Heart right ventricle (tissue), 16 donors: Measurements from ENCODE around the gene LHX4. TPM values are rescaled to one million over a fixed set of nuclear protein-coding genes. Genes with fewer than 3 reads are reported as not detected.
A peak's percentile ranks its signal among the peaks of the same experiment; 100 is the strongest.

ENCODE experiments used
- ATAC-seq, 8 donors: fragments of 200-7000 bp; cut with Tn5 transposase; one replicate each; pipeline ENCODE4 v1.9.1; 2020; ENCODE audit warnings: mild to moderate bottlenecking in 8 of 8, moderate library complexity in 8 of 8, moderate number of reproducible peaks in 1 of 8
- DNase-seq, 2 donors: peaks; one replicate each; pipeline ENCODE4 v3.0.0-alpha.2; 2020
- H3K27ac ChIP-seq, 10 donors: fragments of 200-600 bp; sonication (generic) in 2 of 10; one replicate each; pipeline versions ENCODE4 v1.5.0 to v1.8.0; 2020 to 2022; ENCODE audit warnings: mild to moderate bottlenecking in 3 of 10
- H3K27me3 ChIP-seq, 7 donors: fragments of 200-600 bp; one replicate each; pipeline ENCODE4 v1.8.0; 2021 to 2022; ENCODE audit warnings: mild to moderate bottlenecking in 2 of 7
- H3K36me3 ChIP-seq, 9 donors: fragments of 200-600 bp; sonication (generic) in 1 of 9; one replicate each; pipeline versions ENCODE4 v1.5.0 to v1.8.0; 2020 to 2022; ENCODE audit warnings: mild to moderate bottlenecking in 2 of 9
- H3K4me1 ChIP-seq, 9 donors: fragments of 200-600 bp; sonication (generic) in 1 of 9; one replicate each; pipeline versions ENCODE4 v1.5.0 to v1.8.0; 2020 to 2022; ENCODE audit warnings: mild to moderate bottlenecking in 4 of 9
- H3K4me3 ChIP-seq, 10 donors: fragments of 200-600 bp; sonication (generic) in 2 of 10; one replicate each; pipeline versions ENCODE4 v1.5.0 to v1.8.0; 2020 to 2022; ENCODE audit warnings: mild to moderate bottlenecking in 7 of 10, moderate library complexity in 2 of 10
- H3K9me3 ChIP-seq, 11 donors: fragments of 200-600 bp in 10 of 11; sonication (generic) in 2 of 11; one replicate each; pipeline versions ENCODE4 v1.5.0 to v1.8.0; 2013 to 2022; ENCODE audit warnings: mild to moderate bottlenecking in 2 of 11, control low read depth in 1 of 11, moderate library complexity in 1 of 11
- WGBS, 2 donors: extraction: QIAGEN DNeasy Blood & Tissue Kit; methylation state at CpG; one replicate each; pipeline ENCODE4 v1.1.7; 2013; ENCODE audit warnings: inconsistent platforms in 1 of 2; 5-methylcytosine and 5-hydroxymethylcytosine counted together
- intact Hi-C, 10 donors: fragments of 100-400 bp; cut with DNase I; formaldehyde crosslinking; loops; one replicate each; pipeline versions ENCODE4 v1.11.1 to v1.14.2; 2022
- polyA plus RNA-seq, 2 donors: library from polyadenylated mRNA; stranded (reverse); fragments of 200-250 nt; gene quantifications; one replicate each; pipeline ENCODE4 v1.2.3, GENCODE V29; 2013
- total RNA-seq, 10 donors: library from RNA; stranded (reverse); fragmentation: NEBNext Ultra II Directional in 3 of 10; extraction: Animal tissue kit (Norgen Biotek cat#: 25700) in 3 of 10; gene quantifications; one replicate each; pipeline versions ENCODE4 v1.2.1 to v1.2.4, GENCODE V29; 2021 to 2023
- TF ChIP-seq, protein P1 (sequence below), 9 donors: fragments of 200-600 bp; sonication (generic) in 2 of 9; IDR thresholded peaks; one replicate each; pipeline versions ENCODE4 v1.5.0 to v1.8.0; 2021 to 2022; ENCODE audit warnings: antibody characterized with exemption in 9 of 9, mild to moderate bottlenecking in 5 of 9, moderate library complexity in 1 of 9
- donor health status: Arrhythmogenic right ventricular cardiomyopathy.
- donor health status: ischemic (EF 13 %, LVEDD 7.1; RV severe dilation, severe dysfunction).
- donor health status: healthy with polysubstance abuse.
- donor health status: DM: no; HTN: yes; CAD: no.
- donor health status: DM: no; HTN: no; CAD: no.
- donor health status: ischemic (EF 25% LVEDD 6.9; RV normal size, moderate dysfunction).
- donor health status: ischemic (EF 25% LVEDD 5.7; RV mildly dilated, moderate dysfunction).
- donor health status: healthy.
- donor health status: DM: yes; HTN: yes; CAD: no.
- donor health status: Ischemic cardiomyopathy.
- donor health status: ischemic (EF 35%, LVEDD 5.7; RV mildly dilated, moderate dysfunction).
- donor health status: nonischemic (EF 11% LVEDD 7.7; RV severe dilation, severe dysfunction).
- donor health status: DM: yes; HTN: yes; CAD: no.
- donor health status: PGD.
- donor health status: ischemic (EF 29% LVEDD 5.4; RV normal size, mild dysfunction).
- donor health status: nonischemic (EF 23%, LVEDD 6.1; RV moderate dilation, normal function).

LHX4 gene
- total and polyA plus RNA-seq, 12 donors = under 0.01 TPM; not detected in 11

DNA sequence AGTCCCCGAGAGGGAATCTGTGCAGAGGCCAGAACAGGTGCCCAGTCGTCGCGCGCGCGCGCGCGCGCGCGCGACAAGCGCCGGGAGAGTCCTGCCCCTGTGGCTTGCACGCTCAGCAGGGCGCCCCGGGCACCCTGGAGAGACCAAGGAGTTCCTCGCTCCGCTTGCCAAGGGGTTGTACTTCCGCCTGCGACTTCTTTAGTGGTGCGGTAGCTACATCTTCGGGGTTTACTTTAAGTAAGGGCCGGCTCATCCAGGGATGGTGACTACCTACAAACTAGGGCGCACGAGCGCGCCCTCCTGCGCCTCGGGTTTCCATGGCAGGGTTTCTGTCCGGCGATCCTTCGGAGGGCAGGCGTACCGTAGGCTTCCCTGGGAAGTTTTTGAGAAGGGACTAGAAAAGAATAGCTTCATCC is 1.4 kb downstream of the LHX4 start:
- H3K27me3 ChIP-seq = peaks cover 64 to 100% (median 100%) of the 10 kb centered on the region in 7 donors
- DNase-seq (no peak), ATAC-seq (peak in 2 of 8 donors; percentile 14 to 25)
- H3K27ac ChIP-seq = no peak overlapping the region
- peaks cover 16 to 73% (median 58%) of the 10 kb centered on the region in 9 donors for H3K4me1 ChIP-seq
- H3K4me3 ChIP-seq = peak overlapping the region; percentile 44 to 61 (median 58)
- intact Hi-C loops = no loop called here
- WGBS, 2 donors = 1% methylated on average over 36 to 37 of the region's 37 CpGs
- no peaks in the 10 kb centered on the region for H3K36me3 ChIP-seq
- no peaks in the 10 kb centered on the region for H3K9me3 ChIP-seq
- TF ChIP-seq, protein P1, sequence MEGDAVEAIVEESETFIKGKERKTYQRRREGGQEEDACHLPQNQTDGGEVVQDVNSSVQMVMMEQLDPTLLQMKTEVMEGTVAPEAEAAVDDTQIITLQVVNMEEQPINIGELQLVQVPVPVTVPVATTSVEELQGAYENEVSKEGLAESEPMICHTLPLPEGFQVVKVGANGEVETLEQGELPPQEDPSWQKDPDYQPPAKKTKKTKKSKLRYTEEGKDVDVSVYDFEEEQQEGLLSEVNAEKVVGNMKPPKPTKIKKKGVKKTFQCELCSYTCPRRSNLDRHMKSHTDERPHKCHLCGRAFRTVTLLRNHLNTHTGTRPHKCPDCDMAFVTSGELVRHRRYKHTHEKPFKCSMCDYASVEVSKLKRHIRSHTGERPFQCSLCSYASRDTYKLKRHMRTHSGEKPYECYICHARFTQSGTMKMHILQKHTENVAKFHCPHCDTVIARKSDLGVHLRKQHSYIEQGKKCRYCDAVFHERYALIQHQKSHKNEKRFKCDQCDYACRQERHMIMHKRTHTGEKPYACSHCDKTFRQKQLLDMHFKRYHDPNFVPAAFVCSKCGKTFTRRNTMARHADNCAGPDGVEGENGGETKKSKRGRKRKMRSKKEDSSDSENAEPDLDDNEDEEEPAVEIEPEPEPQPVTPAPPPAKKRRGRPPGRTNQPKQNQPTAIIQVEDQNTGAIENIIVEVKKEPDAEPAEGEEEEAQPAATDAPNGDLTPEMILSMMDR (IDR thresholded peaks at IDR 0.05) = no peak

DNA sequence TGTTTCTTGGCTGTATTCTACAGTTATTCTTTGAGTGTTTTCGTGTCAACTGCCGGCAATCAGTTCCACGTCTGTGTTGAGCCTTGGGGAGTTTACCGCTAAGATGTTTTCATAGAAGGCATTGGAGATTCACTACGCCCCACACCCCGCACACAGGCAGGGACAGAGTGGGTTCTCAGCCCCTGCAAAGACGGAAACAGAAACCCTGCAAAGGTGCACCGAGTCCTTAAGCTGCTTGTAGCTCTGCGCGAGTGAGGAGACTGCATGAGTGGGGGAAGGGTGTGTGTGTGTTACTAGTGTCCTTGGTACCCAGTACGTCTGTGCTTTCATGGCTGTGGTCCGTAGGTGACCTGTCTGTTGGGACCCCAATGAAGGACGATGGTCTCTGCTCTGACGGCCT is 1.9 kb downstream of the LHX4 start:
- ATAC-seq = no peak
- no peak for DNase-seq
- 2 to 3% methylated on average over 14 of the region's 14 CpGs for WGBS, 2 donors
- peaks cover 67 to 100% (median 100%) of the 10 kb centered on the region in 7 donors for H3K27me3 ChIP-seq
- TF ChIP-seq, protein P1 (IDR thresholded peaks at IDR 0.05) = no peak
- H3K4me1 ChIP-seq = peaks cover 16 to 73% (median 58%) of the 10 kb centered on the region in 9 donors
- no peaks in the 10 kb centered on the region for H3K36me3 ChIP-seq
- no peak overlapping the region for H3K27ac ChIP-seq
- intact Hi-C loops = no loop called here
- H3K9me3 ChIP-seq = no peaks in the 10 kb centered on the region
- H3K4me3 ChIP-seq = peak overlapping the region in 6 of 10 donors; percentile 44 to 61 (median 58)

DNA sequence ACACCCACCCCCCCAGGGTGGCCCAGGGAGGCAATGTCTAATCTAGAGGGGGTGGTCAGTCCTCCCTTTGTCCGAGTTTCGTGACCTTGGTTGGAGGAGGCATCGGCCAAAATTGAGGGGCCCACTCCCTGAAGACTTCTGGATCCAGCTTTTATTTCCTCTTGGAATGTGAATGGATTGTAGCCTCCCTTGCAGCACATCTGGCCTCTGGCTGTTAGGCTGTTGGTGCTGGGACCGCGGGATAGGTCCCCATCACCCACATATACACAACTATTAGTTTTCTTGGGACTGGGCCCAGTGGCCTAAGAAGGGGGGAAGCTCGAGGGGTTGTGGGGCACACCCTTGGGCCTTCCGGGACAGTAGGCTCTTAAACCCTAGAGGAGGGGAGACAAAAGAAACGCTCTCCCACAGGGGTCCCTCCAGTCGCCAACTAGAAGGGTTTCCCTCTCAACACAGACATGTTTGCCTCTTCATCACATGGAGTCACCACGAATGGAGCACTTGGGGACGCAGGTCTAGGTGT is 2.5 kb downstream of the LHX4 start:
- WGBS, 2 donors = 3 to 9% methylated on average over 11 of the region's 11 CpGs
- no peak for DNase-seq
- H3K27me3 ChIP-seq = peaks cover 73 to 100% (median 100%) of the 10 kb centered on the region in 7 donors
- no peak for ATAC-seq
- H3K27ac ChIP-seq = no peak overlapping the region
- no peak overlapping the region for H3K4me3 ChIP-seq
- H3K36me3 ChIP-seq = no peaks in the 10 kb centered on the region
- H3K9me3 ChIP-seq = no peaks in the 10 kb centered on the region
- peaks cover 16 to 73% (median 58%) of the 10 kb centered on the region in 9 donors for H3K4me1 ChIP-seq
- TF ChIP-seq, protein P1 (IDR thresholded peaks at IDR 0.05) = no peak
- intact Hi-C loops = no loop called here

DNA sequence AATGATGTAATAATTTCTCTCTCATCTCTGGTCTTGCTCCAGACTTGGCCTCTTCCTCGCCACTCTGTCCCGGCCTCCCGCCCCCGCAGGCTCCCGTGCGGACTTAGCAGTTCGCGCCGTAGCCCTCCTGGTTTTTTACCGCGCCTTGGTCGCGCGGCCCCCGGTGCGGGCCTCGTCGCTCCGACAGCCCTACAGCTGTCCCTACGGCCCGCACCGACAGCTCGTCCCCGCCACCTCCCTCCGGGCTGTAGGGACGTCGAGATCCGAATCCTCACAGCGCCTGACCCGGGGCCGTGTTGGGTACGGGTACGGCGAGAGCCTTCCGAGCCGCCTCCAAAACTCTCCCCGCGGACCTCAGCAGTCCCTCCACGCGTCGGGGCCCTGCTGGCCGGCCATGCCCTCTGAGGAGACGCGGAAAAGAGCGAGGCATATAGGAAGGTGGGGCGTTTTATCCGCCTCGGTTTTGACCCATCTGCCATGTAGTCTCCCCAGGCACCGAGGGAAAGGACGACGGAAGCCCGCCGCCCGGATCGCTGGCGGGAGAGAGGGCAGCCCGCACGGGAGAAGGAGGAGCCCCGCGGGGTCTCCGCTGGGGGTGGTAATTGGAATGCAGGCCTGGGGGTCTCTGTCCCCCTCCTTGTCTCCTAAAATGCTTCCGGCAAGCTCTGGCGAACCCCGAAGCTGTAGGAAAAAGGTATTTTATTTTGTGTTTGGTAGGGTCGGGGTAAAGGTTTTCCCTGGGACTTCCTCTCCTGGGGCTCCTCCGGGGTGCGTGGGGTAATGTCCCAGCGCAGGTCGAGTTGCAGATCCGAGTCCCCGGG is 3.3 kb downstream of the LHX4 start:
- H3K27me3 ChIP-seq = peaks cover 74 to 100% (median 100%) of the 10 kb centered on the region in 7 donors
- peaks cover 16 to 73% (median 58%) of the 10 kb centered on the region in 9 donors for H3K4me1 ChIP-seq
- no peaks in the 10 kb centered on the region for H3K9me3 ChIP-seq
- no peak overlapping the region for H3K27ac ChIP-seq
- intact Hi-C loops = no loop called here
- ATAC-seq = no peak
- no peak overlapping the region for H3K4me3 ChIP-seq
- H3K36me3 ChIP-seq = no peaks in the 10 kb centered on the region
- WGBS, 2 donors = 2 to 3% methylated on average over 68 to 71 of the region's 71 CpGs
- no peak for DNase-seq
- TF ChIP-seq, protein P1 (IDR thresholded peaks at IDR 0.05) = no peak
